IPS-20b (cell line): Measurements from ENCODE around the gene MEGF6.

Source experiments
- H3K27ac ChIP-seq: one replicate; pipeline ENCODE4 v1.5.1; 2013; ENCODE audit warnings: low read length
- H3K27me3 ChIP-seq: 2 replicates; pipeline ENCODE4 v1.6.1; 2013; ENCODE audit warnings: mild to moderate bottlenecking, low read length, inconsistent platforms; ENCODE audit not compliant: insufficient read depth
- H3K36me3 ChIP-seq: 2 replicates; pipeline ENCODE4 v1.6.1; 2013; ENCODE audit warnings: low read depth, mild to moderate bottlenecking, inconsistent platforms, low read length, moderate library complexity; ENCODE audit not compliant: insufficient read depth
- H3K4me1 ChIP-seq: 2 replicates; pipeline ENCODE4 v1.6.1; 2013; ENCODE audit warnings: mild to moderate bottlenecking, control low read depth, inconsistent platforms, low read length, moderate library complexity; ENCODE audit not compliant: insufficient read depth
- H3K4me3 ChIP-seq: 2 replicates; pipeline ENCODE4 v1.5.1; 2013; ENCODE audit warnings: mild to moderate bottlenecking, low read length, inconsistent platforms
- H3K9ac ChIP-seq: 2 replicates; pipeline ENCODE4 v1.6.1; 2013; ENCODE audit warnings: low read depth, mild to moderate bottlenecking, inconsistent platforms, low read length, moderate library complexity
- H3K9me3 ChIP-seq: 2 replicates; pipeline ENCODE4 v1.6.1; 2013; ENCODE audit warnings: mild to moderate bottlenecking, low read depth, low read length, inconsistent platforms; ENCODE audit not compliant: insufficient read depth

The MEGF6 gene

DNA sequence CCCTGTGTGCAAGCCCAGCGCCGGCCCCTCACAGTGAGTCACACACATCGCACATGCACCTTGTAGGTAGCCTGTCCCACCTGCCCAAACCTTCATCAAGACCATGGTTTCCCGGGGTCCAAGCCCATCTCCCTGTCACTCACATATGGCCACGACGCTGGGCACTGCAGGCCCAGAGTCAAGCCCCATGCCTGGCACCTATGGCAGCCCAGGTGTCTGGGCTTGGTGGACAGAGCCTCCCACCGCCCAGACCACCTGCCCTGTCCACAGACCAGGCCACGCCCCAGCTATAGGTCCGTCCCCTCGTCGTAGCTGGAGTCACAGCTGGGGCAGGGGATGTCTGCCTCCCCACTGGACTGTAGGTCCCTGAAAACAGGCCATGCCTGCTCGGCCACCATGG lies 48.2 kb downstream of the MEGF6 start:
- Histone ChIP-seq H3K36me3 (no peaks in the 10 kb centered on the region), H3K27me3 (no peaks in the 10 kb centered on the region), H3K27ac (no peak overlapping the region), H3K4me1 (no peaks in the 10 kb centered on the region), H3K4me3 (no peak overlapping the region), H3K9me3 (no peaks in the 10 kb centered on the region), H3K9ac (no peak overlapping the region)

DNA sequence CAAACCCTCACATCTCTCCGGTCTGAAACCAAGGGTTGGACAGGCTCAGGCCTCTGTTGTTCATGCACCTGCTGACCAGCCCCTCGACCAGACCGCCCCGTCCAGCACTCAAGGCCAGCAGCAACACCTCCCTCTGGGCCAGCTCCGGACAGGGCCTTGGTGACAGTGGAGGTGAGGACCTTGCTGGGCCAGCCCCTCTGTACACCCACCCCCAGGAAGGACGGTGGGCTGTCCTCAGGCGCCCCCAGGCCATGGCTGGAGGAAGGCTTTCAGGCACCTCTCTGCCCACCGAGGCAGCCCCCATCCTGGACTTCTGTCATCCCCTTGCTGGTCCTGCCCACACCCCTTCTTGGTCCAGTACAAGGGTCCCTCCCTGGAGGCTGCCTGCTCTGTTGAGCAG lies 48.6 kb downstream of the MEGF6 start:
- H3K27me3 ChIP-seq, result no peaks in the 10 kb centered on the region
- H3K4me1 ChIP-seq, result no peaks in the 10 kb centered on the region
- no peaks in the 10 kb centered on the region for H3K36me3 ChIP-seq
- H3K27ac ChIP-seq, result no peak overlapping the region
- no peaks in the 10 kb centered on the region for H3K9me3 ChIP-seq
- no peak overlapping the region for H3K4me3 ChIP-seq
- no peak overlapping the region for H3K9ac ChIP-seq

DNA sequence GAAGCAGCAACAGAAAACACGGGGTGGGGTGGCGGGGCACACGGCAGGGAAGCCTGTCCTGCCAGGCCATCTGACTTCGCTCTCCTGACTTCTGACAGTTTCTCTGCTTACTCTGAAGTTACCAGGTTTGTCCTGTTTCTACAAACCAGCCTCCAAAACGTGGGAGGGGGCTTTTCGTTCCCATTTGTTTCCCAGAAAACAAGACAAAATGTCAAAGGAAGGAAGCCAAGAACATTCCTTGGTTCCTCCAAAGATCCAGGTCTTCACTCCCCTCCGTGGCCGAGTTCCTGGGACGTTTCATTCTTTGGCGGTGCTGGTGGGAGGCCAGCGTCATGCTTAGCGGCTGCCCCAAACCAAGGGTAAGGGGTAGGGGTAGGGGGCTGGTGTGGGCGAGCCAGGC lies 49.6 kb downstream of the MEGF6 start:
- Histone ChIP-seq H3K9me3 (no peaks in the 10 kb centered on the region), H3K4me3 (no peak overlapping the region), H3K9ac (no peak overlapping the region), H3K27me3 (no peaks in the 10 kb centered on the region), H3K27ac (no peak overlapping the region), H3K4me1 (no peaks in the 10 kb centered on the region), H3K36me3 (no peaks in the 10 kb centered on the region)

DNA sequence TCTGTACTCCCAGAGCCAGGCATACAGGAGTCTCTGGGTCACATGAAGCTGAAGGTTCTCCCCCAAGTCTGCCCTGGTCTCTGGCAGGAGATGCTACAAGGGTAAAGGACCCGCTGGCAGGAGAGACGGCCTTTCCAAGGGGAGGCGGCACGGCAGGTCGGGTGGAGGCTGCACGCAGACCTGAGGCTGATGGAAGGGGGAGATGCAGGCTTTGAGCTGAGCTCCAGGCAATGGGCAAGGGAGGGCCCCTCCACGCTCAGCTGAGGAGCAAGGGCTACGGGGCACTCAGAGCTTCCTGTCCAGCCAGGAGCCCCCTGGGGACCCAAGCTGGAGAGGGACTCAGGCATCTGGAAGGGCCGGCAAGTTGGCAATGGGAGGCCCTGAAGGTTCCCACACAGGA lies 50.3 kb downstream of the MEGF6 start:
- Histone ChIP-seq H3K9me3 (no peaks in the 10 kb centered on the region), H3K9ac (no peak overlapping the region), H3K4me3 (no peak overlapping the region), H3K4me1 (no peaks in the 10 kb centered on the region), H3K27ac (no peak overlapping the region), H3K36me3 (no peaks in the 10 kb centered on the region), H3K27me3 (no peaks in the 10 kb centered on the region)

DNA sequence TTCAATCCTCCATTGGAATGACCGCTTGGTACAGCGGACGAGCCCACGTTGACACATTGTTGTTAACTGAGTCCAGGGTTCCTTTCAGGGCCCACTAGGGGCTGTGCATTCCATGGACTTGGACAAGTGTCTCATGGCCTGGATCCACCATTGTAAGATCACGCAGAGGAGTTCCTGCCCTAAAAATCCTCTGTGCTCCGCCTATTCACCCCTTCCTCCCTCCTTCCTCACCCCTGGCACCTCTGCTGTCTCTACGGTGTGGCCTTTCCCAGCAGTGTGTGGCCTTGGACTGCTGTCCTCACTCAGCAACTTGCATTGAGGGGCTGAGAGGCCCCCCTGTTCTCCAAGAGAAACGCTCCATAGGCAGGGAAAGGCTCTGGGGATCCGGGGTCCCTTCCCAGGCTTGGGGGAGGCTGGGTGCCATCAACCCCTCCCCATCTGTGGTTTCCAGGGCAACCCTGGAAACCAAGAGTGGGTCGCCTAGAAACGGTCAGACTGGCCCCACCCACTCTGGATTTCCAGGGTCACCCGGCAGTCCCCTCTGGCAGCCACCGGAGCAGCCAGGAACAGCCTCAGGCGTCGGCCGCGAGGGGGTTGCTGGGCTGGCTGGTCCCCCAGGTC lies 50.9 kb downstream of the MEGF6 start:
- Histone ChIP-seq H3K27me3 (no peaks in the 10 kb centered on the region), H3K4me1 (no peaks in the 10 kb centered on the region), H3K27ac (no peak overlapping the region), H3K4me3 (no peak overlapping the region), H3K36me3 (no peaks in the 10 kb centered on the region), H3K9me3 (no peaks in the 10 kb centered on the region), H3K9ac (no peak overlapping the region)

DNA sequence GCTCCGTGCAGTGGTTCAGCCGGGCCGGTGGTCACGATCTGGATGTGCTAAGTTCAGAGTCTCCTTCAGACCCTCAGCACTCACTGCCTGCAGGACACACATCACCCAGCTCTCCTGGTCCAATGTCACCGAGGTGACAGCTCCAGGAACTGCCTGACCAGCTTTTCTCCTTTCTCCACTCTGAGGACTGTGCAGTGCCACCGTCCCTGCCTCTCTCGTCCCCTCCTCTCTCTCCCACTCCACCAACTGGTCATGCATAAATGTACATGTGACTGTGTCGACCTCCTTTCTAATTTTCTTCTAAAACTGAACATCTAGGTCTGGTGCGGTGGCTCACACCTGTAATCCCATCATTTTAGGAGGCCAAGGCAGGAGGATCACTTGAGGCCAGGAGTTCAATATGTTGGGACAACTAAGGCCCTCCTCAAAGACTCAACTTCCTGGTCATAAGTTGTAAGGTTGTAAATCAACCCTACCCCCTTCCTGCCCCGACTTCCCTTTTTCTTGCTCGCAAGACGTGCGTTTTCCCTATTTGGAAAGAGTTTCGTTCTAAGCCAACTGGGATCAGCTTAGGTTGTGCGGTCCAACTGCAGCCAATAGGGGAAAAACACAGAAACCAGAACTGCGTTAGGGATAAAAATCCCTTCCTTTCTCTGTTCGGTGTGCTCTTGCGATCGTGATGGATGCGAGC lies 53.1 kb downstream of the MEGF6 start:
- no peaks in the 10 kb centered on the region for H3K36me3 ChIP-seq

DNA sequence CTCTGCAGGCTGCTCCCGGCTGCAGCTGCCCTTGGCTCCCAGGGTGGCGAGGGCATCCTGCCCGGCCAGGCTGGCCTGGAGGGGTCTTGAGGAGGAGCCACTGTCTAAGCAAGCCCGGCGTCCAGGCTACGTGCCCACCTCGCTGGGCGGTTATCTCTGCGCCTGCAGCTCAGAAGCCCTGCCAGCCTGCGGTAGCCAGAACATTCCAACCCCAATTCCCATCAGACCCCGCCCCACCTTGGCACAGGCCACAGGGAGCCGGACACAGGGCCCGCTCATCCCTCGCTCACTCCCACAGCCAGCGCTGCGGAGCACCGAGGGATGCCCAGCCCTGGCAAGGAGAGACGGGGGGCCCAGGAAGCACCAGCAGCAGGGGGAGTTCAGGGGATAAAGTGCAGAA lies 53.9 kb downstream of the MEGF6 start:
- Histone ChIP-seq H3K27me3 (no peaks in the 10 kb centered on the region), H3K9ac (no peak overlapping the region), H3K4me3 (no peak overlapping the region), H3K4me1 (no peaks in the 10 kb centered on the region), H3K36me3 (no peaks in the 10 kb centered on the region), H3K27ac (no peak overlapping the region), H3K9me3 (no peaks in the 10 kb centered on the region)

More for the DNA sequence above, 53.1 kb downstream of the MEGF6 start:
- H3K4me1 ChIP-seq, result no peaks in the 10 kb centered on the region
- H3K9ac ChIP-seq, result no peak overlapping the region
- H3K4me3 ChIP-seq, result no peak overlapping the region
- no peak overlapping the region for H3K27ac ChIP-seq
- H3K27me3 ChIP-seq, result no peaks in the 10 kb centered on the region
- no peaks in the 10 kb centered on the region for H3K9me3 ChIP-seq

DNA sequence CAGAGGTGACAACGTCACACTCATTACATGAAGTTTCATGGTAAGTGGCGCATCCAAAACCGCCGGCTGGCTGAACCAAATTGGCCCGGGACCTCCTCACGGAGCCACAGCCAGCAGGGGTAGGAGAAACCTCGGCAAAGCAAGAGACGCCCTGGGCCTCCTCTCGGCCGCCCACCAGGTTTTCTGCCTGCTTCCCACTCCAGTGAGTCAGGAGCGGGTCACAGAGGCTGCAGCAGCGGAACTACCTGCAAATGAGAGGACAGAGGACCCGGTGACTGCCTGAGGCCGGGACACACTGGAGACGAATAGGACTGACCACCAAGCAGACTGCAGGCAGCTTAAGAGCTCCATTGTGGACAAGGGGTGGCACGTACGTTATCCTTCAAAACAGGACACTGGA lies 55.0 kb downstream of the MEGF6 start:
- Histone ChIP-seq H3K27me3 (no peaks in the 10 kb centered on the region), H3K9ac (no peak overlapping the region), H3K4me1 (no peaks in the 10 kb centered on the region), H3K36me3 (no peaks in the 10 kb centered on the region), H3K4me3 (no peak overlapping the region), H3K9me3 (no peaks in the 10 kb centered on the region), H3K27ac (no peak overlapping the region)

DNA sequence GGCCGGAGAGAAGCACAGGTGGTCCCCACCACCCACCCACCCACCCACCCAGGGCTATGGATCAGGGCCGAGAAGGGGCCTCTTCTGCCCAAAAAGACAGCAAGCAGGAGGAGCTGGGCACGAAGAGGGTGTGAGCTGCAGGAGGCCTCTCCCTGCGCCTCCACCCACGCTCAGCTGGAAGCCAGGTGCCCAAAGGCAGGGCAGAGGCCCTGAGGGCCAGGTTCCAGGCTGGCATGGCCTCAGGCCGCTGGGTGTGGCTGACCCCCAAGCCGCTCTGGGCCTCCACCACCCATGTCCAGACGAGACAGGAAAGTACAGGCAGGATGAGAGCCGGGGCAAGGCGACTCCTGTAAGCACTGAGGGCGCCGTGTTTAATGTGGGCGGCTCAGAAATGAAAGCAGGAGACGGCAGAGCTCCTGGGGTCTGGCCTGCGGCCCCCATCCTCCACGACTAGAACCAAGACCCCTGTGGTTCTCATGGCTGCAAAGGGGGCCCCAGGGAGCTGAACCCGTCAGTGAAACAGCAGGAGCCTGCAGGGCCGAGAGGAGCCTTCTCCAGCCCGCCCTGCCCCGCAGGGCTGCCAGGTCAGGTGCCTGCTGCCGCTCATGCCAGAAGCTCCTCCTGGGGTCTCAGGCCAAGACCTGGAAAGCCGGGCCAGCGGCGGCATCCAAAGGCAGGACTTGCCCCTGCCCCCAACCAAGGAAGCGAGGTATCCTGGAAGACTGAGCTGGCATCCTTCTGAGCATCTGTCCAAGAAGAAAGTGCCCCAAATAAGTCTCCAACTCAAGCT lies 56.0 kb downstream of the MEGF6 start:
- H3K4me3 ChIP-seq, result no peak overlapping the region
- no peaks in the 10 kb centered on the region for H3K4me1 ChIP-seq
- no peaks in the 10 kb centered on the region for H3K36me3 ChIP-seq
- H3K27ac ChIP-seq, result no peak overlapping the region
- no peak overlapping the region for H3K9ac ChIP-seq
- H3K27me3 ChIP-seq, result no peaks in the 10 kb centered on the region
- H3K9me3 ChIP-seq, result no peaks in the 10 kb centered on the region

DNA sequence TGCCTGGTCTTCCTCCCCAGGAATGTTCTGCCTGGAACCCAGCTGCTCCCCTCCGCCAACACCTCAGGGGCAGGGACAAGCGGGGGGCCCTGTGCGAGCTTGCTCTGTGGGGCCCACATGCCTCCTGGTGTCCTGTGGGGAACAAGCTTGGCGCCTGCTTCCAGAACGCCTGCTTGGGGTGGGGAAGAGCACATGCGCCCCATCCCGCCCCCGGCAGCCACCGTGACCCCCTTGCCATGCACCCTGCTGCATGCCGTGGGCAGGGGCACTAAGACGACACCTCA lies 57.4 kb downstream of the MEGF6 start:
- H3K4me3 ChIP-seq, result no peak overlapping the region
- no peaks in the 10 kb centered on the region for H3K27me3 ChIP-seq
- H3K36me3 ChIP-seq, result no peaks in the 10 kb centered on the region
- H3K9me3 ChIP-seq, result no peaks in the 10 kb centered on the region
- no peak overlapping the region for H3K27ac ChIP-seq
- no peak overlapping the region for H3K9ac ChIP-seq
- no peaks in the 10 kb centered on the region for H3K4me1 ChIP-seq

DNA sequence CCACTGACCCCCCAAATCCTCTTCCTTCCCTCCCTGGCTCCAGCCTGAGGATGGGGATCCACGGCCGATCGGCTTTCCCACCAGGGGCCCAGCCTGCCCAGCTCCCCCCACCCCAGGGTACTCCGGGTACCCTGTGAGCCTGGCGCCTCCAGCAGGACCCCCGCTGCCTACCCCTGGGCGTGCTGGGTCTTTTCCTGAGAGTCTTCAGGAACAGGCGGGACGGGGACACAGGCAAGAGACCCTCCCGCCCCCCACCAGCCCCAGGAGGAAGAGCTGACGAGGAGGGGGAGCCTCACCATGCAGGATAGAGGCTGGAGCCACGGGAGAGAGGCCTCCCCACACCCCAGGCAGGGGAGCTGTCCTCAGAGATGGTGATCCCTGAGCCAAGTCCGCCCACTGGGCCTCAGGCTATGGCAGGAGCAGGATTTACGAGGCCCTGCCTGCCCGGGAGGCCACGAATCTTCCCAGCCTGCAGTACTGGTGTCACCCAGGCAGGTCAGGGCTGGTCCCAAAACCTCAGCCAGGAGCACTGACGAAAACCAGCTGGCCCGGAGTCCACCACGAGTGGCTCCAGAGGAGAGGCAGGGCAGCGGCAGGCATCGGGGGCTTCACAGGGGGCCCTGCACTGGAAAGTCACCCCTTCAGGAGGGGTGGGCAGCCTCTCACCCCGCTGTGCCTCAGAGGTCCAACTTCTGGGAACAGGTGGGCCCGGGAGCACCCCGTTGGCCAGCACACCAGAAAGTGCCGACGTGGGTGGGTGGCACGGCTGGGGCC lies 58.0 kb downstream of the MEGF6 start:
- Histone ChIP-seq H3K9me3 (no peaks in the 10 kb centered on the region), H3K4me3 (no peak overlapping the region), H3K4me1 (no peaks in the 10 kb centered on the region), H3K27ac (no peak overlapping the region), H3K36me3 (no peaks in the 10 kb centered on the region), H3K9ac (no peak overlapping the region; the same call in 1 of the 2 replicates), H3K27me3 (no peaks in the 10 kb centered on the region)
